ENCODE data around the gene PUS10.
"Not testable (repeated sequence)": the region's sequence is repeated elsewhere in the genome, so short reads cannot be mapped to it uniquely, and the experiment has no call there.

Gene PUS10

GRCh38 chr2:60966507-60967405 lies 51.3 kb downstream of the PUS10 start:
- no peak for DNase-seq (ENCODE audit: low spot score)

GRCh38 chr2:60965499-60965785 lies 52.6 kb downstream of the PUS10 start:
- DNase-seq (ENCODE audit: low spot score) = no peak

DNA sequence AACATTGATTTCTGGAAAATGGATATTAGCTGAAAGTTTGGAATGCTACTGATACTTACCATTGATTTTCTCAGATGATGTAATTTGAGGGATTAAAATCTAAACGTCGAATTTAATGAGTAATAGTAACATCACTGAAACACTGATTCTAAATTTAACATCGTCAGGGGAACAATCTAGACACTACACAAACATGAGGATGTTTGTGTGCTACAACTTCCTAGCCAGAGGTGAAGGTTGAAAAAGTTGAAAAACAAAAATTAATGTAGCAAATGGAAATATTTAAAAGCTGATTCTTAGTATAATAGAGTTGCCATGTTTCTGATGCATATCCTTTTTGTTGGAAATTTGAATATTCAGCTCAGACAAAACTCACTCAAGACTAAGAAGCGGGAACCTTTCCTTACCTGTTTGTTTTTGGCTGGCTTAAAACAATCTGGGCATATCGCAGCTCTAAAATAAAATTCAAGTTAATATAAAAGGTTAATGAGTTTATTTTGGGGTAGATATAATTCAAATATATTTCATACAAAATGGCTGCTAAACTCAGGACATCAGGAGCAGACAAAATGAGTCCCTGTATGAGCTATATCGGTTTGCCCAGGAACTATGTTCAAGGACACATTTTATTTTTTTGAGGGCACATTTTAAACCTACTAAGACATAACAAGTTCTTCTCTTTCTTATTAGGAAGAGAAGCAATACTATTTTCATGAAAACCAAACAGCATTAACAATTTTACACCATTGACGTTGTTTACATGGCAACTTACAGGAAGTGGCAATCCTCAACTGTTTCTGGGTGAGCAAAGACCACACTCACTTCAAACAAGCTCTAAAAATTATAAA lies 53.2 kb downstream of the PUS10 start:
- DNase-seq (ENCODE audit: low spot score) = peak; percentile 49

- no peak for DNase-seq (ENCODE audit: low spot score)
Measured at GRCh38 chr2:60963190-60963589, 54.9 kb downstream of the PUS10 start.

DNA sequence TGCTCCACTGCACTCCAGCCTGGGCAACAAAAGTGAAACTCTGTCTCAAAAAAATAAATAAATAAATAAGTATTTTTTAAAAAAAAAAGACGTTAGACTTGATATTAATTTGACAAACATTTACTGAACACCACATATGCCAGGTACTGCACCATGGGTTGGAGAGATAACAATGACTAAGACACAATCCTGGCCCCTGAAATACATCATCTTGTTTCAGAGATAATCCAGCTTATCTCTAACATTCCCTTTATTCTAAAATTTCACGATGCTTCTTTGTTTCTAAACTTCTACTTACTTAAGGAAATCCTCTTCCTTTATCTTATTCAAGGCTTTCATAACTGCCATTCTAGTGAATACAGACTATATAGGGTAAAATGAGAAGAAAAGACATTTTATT lies 55.5 kb downstream of the PUS10 start:
- no peak for DNase-seq (ENCODE audit: low spot score)

DNA sequence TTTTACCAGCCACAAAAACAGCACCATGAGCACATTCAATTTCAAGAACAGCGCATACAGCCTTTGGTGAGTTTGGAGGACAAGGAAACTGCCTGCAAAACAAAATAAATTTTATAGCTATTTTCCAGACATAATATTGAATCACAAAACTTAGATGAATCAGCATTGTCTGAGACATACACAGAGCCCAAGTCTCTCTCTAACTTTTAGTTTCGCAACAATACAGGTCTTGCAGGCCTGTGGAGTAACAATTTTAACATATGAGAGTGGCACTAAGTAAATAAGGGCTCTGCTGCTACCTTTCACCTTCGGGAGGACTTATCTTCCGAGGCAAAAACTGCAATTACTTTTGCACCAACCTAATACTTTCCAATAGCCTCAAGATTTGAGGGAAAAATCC lies 56.6 kb downstream of the PUS10 start:
- no peak for DNase-seq (ENCODE audit: low spot score)

- no peak for DNase-seq (ENCODE audit: low spot score)
Measured at GRCh38 chr2:60960706-60961105, 57.3 kb downstream of the PUS10 start.

DNA sequence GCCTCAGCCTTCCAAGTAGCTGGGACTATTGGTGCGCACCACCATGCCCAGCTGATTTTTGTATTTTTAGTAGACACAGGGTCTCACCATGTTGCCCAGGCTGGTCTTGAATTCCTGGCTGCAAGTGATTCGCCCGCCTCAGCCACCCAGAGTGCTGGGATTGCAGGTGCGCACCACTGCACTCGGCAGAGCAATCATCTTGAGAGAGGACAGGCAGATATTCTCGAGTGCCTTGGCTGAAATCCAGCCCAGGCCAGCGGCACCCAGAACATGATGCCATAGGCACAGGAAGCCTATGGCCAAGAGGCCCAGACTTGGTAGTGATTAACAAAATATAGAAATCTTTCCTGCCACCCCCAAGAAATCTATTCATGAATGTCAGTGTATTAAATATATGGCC lies 58.6 kb downstream of the PUS10 start:
- no peak for DNase-seq (ENCODE audit: low spot score)

DNA sequence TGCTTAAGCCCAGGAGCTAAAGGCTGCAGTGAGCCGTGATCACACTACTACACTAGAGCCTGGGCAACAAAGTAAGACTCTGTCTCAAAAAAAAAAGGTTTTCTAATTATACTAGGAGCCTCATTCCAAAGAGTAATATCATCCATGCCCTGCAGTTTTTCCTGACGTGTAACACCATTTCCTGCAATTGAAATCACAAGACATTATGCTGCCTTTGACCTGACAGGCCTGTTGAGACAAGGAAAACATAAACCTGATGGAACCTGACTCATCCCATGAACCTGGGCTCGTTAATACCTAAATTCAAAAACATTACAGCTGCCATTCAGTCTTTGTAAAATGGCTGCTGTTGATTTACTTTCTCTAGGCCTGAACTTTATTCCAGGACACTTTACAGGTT lies 59.3 kb downstream of the PUS10 start:
- DNase-seq (ENCODE audit: low spot score) = no peak

DNA sequence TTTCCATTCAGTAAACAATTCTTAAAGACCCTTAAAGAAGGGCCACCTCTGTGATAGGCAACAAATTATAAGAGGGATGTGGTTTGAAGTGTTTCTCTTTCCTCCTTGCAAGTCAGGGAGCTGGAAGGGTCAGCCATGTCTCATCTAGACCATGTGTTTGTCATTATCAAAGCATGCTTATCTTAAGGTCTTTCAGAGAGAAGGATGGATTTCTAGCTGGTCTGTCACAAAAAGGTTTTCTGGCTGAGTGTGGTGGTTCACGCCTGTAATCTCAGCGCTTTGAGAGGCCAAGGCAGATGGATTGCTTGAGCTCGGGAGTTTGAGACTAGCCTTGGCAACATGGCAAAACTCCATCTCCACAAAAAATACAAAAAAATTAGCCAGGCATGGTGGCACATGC lies 59.7 kb downstream of the PUS10 start:
- no peak for DNase-seq (ENCODE audit: low spot score)

- no peak for DNase-seq (ENCODE audit: low spot score)
Measured at GRCh38 chr2:60957643-60958042, 60.4 kb downstream of the PUS10 start.

GRCh38 chr2:60957224-60957623 lies 60.8 kb downstream of the PUS10 start:
- DNase-seq (ENCODE audit: low spot score) = no peak

DNA sequence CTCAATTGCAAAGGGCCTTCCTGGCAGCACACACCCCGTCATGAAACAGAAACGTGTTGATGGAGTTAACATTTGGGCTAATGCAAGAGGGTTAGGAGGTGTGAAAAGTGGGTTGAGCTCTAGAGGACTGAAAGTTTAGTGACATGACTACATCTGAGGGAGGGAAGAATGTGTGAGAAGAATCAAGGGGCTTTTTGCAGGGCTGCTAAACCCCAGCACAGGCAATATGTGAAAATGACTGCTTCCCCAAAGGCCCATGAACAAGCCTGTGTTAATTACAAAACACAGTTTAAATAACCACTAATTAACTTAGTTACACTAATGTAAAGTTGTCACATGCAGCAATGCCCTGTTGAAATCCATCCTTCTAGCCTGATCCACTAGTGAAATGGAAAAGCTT lies 63.9 kb downstream of the PUS10 start:
- DNase-seq (ENCODE audit: low spot score) = peak; percentile 33

- peak; percentile 38 for DNase-seq (ENCODE audit: low spot score)
Measured at GRCh38 chr2:60948926-60949579, 69.0 kb downstream of the PUS10 start.

DNA sequence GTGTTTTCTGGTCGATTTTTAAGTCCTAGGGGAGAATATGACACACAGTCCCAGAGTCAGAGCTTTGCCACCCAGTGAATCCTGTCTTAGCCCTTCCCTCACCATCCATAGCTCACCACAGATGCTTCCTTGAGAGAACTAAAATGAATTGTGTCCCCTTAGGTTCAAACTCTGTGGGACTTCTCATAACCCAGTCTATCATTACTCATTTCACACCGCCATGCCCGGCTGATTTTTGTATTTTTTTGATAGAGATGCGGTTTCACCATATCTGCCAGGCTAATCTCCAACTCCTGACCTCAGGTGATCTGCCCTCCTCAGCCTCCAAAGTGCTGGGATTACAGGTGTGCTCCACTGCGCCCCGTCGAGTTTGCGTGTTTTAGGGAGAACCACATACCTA lies 69.9 kb downstream of the PUS10 start:
- DNase-seq (ENCODE audit: low spot score) = no peak

- DNase-seq (ENCODE audit: low spot score) = no peak
Measured at GRCh38 chr2:60947056-60947455, 71.0 kb downstream of the PUS10 start.

- no peak for DNase-seq (ENCODE audit: low spot score)
Measured at GRCh38 chr2:60945341-60945740, 72.7 kb downstream of the PUS10 start.

DNA sequence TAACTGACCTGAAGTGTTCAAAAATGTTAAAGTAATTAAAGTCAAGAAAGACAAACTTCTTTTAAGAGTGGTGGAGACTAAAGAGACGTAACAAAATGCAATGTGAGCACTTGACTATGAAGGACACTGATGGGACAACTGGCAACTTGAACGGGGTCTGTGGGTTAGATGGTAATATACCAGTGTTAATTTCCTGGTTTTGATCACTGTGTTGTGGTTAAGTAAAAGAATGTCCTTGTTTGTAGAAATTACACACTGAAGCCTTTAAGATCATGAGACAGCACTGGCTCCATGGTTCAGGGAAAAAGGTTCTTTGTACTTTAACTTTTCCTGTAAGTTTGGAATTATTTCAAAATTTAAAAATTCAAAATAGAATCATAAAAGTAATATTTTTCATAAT lies 78.4 kb downstream of the PUS10 start:
- no peak for DNase-seq (ENCODE audit: low spot score)

DNA sequence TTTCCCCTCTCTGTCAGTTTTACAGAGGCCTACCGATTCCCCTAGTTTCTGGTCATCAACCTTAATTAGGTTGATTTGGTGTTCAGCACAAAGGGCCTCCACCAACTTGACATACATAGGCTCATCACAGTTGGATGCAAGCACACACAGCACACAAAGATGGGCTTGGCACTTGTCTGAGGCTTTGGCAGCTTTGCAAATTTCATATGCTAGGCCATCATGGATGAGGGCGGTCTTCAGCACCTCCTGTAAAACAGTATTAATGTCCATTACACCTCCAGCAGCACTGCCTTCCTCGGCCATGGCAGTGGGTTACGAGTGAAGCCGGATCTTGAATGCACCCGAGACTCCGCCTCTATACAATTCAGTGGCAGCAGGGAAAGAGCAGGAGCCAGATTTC lies 79.8 kb downstream of the PUS10 start:
- no peak for DNase-seq (ENCODE audit: low spot score)

- DNase-seq (ENCODE audit: low spot score) = no peak
Measured at GRCh38 chr2:60936757-60937156, 81.3 kb downstream of the PUS10 start.

DNA sequence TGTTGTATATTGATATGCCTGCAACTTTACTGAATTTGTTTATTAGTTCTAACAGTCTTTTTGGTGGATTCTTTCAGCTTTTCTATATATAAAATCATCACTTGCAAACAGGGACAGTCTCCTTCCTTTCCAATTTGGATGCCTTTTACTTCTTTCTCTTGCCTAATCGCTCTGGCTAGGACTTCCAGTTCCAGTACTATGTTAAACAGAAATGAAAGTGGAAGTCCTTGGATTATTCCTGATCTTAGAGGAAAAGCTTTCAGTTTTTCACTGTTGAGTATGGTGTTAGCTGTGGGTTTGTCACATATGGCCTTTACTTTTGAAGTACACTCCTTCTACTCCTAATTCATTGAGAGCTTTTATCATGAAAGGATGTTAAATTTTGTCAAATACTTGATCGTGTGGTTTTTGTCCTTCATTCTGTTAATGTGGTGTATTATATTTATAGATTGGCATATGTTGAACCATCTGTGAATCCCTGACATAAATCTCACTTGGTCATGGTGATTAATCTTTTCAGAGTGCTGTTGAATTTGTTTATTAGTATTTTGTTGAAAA lies 83.8 kb downstream of the PUS10 start:
- DNase-seq (ENCODE audit: low spot score) = no peak

DNA sequence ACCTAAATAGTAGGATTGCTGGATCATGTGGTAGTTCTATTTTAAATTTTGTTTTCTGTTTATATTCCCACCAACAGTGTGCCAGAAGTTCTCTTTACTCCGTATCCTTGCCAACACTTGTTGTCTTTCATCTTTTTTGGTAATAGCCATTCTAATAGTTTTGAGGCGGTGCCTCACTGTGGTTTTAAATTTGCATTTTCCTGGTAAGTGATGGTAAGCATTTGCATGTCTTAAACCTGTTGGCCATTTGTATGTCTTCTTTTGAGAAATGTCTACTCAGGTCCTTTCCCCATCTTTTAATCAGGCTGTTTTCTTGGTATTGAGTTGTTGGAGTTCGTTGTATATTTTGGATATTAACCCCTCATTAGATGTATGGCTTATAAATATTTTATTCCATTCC lies 85.1 kb downstream of the PUS10 start:
- no peak for DNase-seq (ENCODE audit: low spot score)

- DNase-seq (ENCODE audit: low spot score) = not testable (repeated sequence)
Measured at GRCh38 chr2:60932061-60932460, 86.0 kb downstream of the PUS10 start.
